Colonic mucosa (tissue), 4 donors: ENCODE data around the gene HNRNPU. TPM values are rescaled to one million over a fixed set of nuclear protein-coding genes. Genes with fewer than 3 reads are reported as not detected.

Experiments used
- DNase-seq: peaks from one replicate; pipeline ENCODE4 v3.0.0-alpha.2; 2020
- H3K27ac ChIP-seq: fragments of 200-600 bp; one replicate; pipeline ENCODE4 v1.8.0; 2021
- H3K27me3 ChIP-seq: fragments of 200-600 bp; one replicate; pipeline ENCODE4 v1.8.0; 2021
- H3K36me3 ChIP-seq: fragments of 200-600 bp; one replicate; pipeline ENCODE4 v1.8.0; 2021
- H3K4me1 ChIP-seq: fragments of 200-600 bp; one replicate; pipeline ENCODE4 v1.8.0; 2021; ENCODE audit warnings: mild to moderate bottlenecking
- H3K4me3 ChIP-seq: fragments of 200-600 bp; one replicate; pipeline ENCODE4 v1.8.0; 2021
- H3K9ac ChIP-seq, 2 donors: one replicate each; pipeline ENCODE4 v1.7.0; 2013; ENCODE audit warnings: control low read depth in 2 of 2, low read depth in 2 of 2, low read length in 2 of 2
- H3K9me3 ChIP-seq: fragments of 200-600 bp; one replicate; pipeline ENCODE4 v1.8.0; 2021
- intact Hi-C: fragments of 100-400 bp; cut with DNase I; formaldehyde crosslinking; loops from one replicate; pipeline ENCODE4 v1.14.1; 2022
- total RNA-seq, 2 donors: library from RNA; stranded (reverse); fragmentation: NEBNext Ultra II Directional in 1 of 2; extraction: Animal tissue kit (Norgen Biotek cat#: 25700) in 1 of 2; gene quantifications; one replicate each; pipeline ENCODE4 v1.2.1, GENCODE V29; 2021
- TF ChIP-seq, protein P1 (sequence below): fragments of 200-600 bp; IDR thresholded peaks from one replicate; pipeline ENCODE4 v1.8.0; 2022; ENCODE audit warnings: antibody characterized with exemption, mild to moderate bottlenecking
- donor health status: healthy.
- donor health status: DM: no; HTN: no; CAD: no.
- donor health status: DM: no; HTN: no; CAD: no.

HNRNPU gene
- total RNA-seq, 2 donors from 2014 or later = 218 to 370 TPM

DNA sequence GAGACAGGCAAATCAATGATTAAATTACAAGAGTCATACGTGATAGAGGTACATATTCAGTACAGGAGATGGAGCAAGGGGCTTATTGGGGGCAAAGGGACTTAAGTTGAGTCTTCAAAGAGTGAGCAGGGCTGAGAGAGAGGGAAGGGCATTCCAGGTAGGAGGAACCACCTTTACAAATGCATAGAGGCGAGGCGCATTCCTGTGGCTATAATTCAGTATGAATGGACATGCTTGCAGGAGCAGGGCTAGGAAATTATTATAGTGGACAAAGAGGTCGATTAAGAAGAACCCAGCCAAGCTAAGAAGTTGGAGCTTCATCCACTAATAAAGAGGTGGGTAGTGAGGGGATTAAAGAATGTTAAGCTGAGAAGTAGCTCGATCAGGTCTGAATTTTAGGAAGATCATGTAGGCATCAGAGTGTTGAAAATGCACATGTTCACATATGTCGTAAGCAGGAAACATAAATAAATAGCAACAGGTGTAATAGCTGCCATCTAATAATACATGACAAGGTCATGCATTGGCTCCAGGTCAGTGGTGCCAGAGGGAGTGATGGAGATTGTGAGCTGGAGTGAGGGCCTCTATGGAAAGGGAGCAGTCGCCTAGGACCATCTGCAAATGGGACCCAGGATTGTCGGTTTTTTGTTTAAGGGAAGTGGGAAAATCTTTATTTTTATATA lies 12.0 kb upstream of the HNRNPU start:
- H3K4me3 ChIP-seq = no peak overlapping the region
- no peak overlapping the region for H3K27ac ChIP-seq
- no peak for DNase-seq
- no peaks in the 10 kb centered on the region for H3K27me3 ChIP-seq
- no peaks in the 10 kb centered on the region for H3K9me3 ChIP-seq
- no peak overlapping the region for H3K9ac ChIP-seq
- H3K4me1 ChIP-seq = no peaks in the 10 kb centered on the region
- no peaks in the 10 kb centered on the region for H3K36me3 ChIP-seq
- TF ChIP-seq, protein P1, sequence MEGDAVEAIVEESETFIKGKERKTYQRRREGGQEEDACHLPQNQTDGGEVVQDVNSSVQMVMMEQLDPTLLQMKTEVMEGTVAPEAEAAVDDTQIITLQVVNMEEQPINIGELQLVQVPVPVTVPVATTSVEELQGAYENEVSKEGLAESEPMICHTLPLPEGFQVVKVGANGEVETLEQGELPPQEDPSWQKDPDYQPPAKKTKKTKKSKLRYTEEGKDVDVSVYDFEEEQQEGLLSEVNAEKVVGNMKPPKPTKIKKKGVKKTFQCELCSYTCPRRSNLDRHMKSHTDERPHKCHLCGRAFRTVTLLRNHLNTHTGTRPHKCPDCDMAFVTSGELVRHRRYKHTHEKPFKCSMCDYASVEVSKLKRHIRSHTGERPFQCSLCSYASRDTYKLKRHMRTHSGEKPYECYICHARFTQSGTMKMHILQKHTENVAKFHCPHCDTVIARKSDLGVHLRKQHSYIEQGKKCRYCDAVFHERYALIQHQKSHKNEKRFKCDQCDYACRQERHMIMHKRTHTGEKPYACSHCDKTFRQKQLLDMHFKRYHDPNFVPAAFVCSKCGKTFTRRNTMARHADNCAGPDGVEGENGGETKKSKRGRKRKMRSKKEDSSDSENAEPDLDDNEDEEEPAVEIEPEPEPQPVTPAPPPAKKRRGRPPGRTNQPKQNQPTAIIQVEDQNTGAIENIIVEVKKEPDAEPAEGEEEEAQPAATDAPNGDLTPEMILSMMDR = no peak
- intact Hi-C loops = no loop called here

DNA sequence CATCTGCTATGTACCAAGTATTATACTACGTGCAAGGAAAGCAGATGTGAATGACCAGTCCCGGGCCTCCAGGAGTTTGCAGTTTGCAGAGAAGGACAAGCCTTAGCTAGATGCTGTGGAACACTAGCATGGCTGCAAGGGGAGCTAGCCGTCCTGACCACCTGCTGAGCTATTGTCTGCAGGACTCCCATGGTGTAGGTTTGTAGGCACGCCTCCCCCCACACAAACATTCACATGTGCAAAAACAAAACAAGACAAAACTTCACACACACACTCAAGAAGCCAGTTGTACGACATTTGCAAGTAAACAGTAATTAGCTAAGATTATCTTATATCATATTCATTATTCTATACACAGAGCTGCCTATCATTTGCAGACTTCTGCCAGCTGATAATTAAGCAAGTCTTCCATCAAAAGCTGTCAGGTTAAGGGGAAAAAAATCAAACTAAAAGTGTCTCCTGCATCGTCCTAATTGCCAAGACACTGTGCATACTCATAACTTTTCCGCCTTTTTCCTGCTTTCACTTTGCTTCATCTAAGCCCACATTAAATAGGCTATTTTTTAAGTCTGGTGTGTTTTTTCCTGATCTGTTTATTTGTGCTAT lies 10.7 kb upstream of the HNRNPU start:
- no peak for DNase-seq
- no peaks in the 10 kb centered on the region for H3K27me3 ChIP-seq
- no peak overlapping the region for H3K9ac ChIP-seq
- H3K4me3 ChIP-seq = no peak overlapping the region
- H3K27ac ChIP-seq = no peak overlapping the region
- no peaks in the 10 kb centered on the region for H3K4me1 ChIP-seq
- TF ChIP-seq, protein P1 = no peak
- intact Hi-C loops = no loop called here
- H3K36me3 ChIP-seq = no peaks in the 10 kb centered on the region
- H3K9me3 ChIP-seq = no peaks in the 10 kb centered on the region

DNA sequence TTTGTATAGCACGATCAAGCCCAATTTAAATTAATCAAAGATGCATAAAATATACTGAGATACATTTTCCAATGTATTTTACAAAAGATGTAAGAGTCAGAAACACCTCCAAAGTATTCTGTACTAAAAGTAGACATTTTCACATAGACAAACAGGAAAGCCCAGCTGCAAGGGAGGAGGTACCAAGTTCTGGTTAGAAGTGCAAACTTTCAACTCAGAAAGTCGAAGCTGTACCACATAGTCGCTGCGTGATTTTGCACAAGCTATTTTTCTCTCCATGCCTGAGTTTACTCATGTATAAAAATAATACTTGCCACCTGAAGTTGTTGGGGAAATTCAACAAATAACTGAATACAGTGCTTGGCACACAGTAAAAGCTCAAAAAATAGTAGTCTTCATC lies 5.6 kb upstream of the HNRNPU start:
- DNase-seq = no peak
- Histone ChIP-seq H3K27ac (no peak overlapping the region), H3K27me3 (no peaks in the 10 kb centered on the region), H3K4me1 (peaks cover 3% of the 10 kb centered on the region), H3K9ac (no peak overlapping the region), H3K36me3 (no peaks in the 10 kb centered on the region), H3K4me3 (no peak overlapping the region), H3K9me3 (no peaks in the 10 kb centered on the region)
- intact Hi-C loops = loop anchor here (10.0 kb wide), 1 partner anchor 175 kb away; no protein-coding TSS in a partner anchor
- TF ChIP-seq, protein P1 = no peak

DNA sequence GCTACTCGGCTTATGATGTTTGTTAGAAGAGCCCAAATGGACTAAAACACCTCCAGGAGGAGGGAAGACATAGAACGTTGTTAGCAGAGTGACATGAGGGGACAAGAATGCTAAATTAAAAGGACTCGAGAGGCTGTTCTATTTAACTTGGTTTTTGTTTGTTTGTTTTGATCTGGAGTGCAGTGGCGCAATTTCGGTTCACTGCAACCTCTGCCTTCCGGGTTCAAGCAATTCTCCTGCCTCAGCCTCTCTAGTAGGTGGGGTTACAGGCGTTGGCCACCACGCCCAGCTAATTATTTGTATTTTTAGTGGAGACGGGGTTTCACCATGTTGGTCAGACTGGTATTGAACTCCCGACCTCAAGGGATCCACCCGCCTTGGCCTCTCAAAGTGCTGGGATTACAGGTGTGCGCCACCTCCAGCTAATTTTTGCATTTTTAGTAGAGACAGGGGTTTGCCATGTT lies 5.1 kb upstream of the HNRNPU start:
- Histone ChIP-seq H3K36me3 (no peaks in the 10 kb centered on the region), H3K27me3 (no peaks in the 10 kb centered on the region), H3K9me3 (no peaks in the 10 kb centered on the region), H3K4me1 (peaks cover 3% of the 10 kb centered on the region), H3K9ac (no peak overlapping the region), H3K4me3 (no peak overlapping the region), H3K27ac (no peak overlapping the region)
- TF ChIP-seq, protein P1 = no peak
- intact Hi-C loops = loop anchor here (10.0 kb wide), 1 partner anchor 175 kb away; no protein-coding TSS in a partner anchor
- DNase-seq = no peak

DNA sequence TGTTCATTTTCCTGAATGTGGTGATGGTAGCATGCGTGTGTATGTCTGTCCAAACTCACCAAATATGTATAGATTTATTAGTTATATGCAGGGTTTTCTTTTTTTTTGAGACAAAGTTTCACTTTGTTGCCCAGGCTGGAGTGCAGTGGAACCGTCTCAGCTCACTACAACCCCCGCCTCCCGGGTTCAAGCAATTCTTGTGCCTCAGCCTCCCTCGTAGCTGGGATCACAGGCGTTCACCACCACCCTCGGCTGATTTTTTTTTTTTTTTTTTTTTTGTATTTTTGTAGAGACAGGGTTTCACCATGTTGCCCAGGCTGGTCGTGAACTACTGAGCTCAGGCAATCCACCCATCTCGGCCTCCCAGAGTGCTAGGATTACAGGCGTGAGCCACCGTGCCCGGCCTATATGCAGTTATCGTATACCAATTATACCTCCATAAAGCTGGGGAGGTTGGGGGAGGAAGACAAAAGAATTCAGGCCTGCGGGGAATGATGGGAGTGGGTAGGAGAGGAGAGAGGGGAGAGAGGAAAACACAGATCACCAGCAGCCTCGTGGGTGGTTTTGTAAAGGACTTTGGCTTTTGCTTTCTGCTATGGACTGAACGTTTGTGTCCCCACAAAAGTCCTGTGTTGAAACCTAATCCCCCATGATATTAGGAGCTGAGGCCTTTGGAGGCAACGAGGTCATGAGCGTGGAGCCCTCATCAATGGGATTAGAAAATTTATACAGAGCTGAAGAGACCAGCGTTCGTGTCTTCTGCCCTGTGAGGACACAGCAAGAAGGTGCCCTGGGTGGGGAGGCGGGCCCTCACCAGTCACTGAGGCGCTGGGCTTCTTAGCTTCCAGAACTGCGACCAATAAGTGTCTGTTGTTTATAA lies 4.4 kb upstream of the HNRNPU start:
- Histone ChIP-seq H3K27me3 (no peaks in the 10 kb centered on the region), H3K4me1 (peaks cover 3% of the 10 kb centered on the region), H3K9me3 (no peaks in the 10 kb centered on the region), H3K27ac (no peak overlapping the region), H3K4me3 (no peak overlapping the region), H3K9ac (no peak overlapping the region), H3K36me3 (no peaks in the 10 kb centered on the region)
- TF ChIP-seq, protein P1 = no peak
- no peak for DNase-seq
- intact Hi-C loops = loop anchor here (10.0 kb wide), 1 partner anchor 176 kb away; no protein-coding TSS in a partner anchor
